Heart left ventricle (tissue), 13 donors: ENCODE measurements around the gene HELZ.

Source experiments
- POLR2A ChIP-seq, 2 donors: fragments of 450-650 bp; IDR thresholded peaks; one replicate each; pipeline ENCODE4 v1.6.1; 2017; ENCODE audit warnings: antibody characterized with exemption in 2 of 2, mild to moderate bottlenecking in 2 of 2, moderate library complexity in 2 of 2
- TF ChIP-seq, protein P1 (sequence below), 12 donors: fragments of 200-600 bp; sonication (generic) in 4 of 12; IDR thresholded peaks; one replicate each; pipeline versions ENCODE4 v1.5.0 to v1.8.0; 2018 to 2022; ENCODE audit warnings: antibody characterized with exemption in 12 of 12, mild to moderate bottlenecking in 5 of 12
- donor health status: ischemic (EF 13 %, LVEDD 7.1; RV severe dilation, severe dysfunction).
- donor health status: DM: no; HTN: yes; CAD: no.
- donor health status: DM: no; HTN: no; CAD: no.
- donor health status: ischemic (EF 25% LVEDD 6.9; RV normal size, moderate dysfunction).
- donor health status: ischemic (EF 25% LVEDD 5.7; RV mildly dilated, moderate dysfunction).
- donor health status: ischemic (EF 35%, LVEDD 5.7; RV mildly dilated, moderate dysfunction).
- donor health status: nonischemic (EF 11% LVEDD 7.7; RV severe dilation, severe dysfunction).
- donor health status: DM: yes; HTN: yes; CAD: no.
- donor health status: PGD.
- donor health status: ischemic (EF 29% LVEDD 5.4; RV normal size, mild dysfunction).
- donor health status: nonischemic (EF 23%, LVEDD 6.1; RV moderate dilation, normal function).

DNA sequence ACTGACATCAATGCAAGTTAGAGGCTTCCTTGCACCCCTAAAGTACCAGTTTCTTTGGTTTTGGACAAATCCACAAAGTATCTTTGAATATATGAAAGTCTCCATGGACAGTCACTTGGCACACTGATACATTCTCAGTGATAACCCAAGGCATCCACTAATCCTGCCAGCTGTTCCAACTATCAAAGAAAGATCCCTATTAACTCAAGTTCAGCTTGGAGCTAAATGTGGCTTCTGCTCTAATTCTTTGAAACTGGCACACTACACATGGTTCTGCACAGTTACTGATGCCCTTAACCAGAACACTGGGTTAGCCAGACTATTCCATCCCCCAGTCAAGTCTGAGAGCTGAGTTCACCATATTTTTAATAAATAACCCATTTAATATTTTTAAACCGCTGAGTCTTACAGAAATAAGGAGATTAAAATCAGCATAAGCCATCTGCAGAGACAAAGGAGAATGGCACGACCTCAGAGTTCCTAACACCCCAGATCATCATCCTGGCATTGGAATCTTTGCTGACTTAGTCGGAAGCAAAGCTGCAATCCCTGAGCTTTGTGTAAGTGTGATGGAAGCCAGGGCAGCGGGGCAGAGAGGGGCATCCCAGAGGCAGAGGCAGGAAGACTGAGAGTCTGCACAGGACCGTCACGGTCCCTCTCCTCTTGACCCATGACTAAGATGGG lies 194.4 kb downstream of the HELZ start:
- TF ChIP-seq, protein P1, sequence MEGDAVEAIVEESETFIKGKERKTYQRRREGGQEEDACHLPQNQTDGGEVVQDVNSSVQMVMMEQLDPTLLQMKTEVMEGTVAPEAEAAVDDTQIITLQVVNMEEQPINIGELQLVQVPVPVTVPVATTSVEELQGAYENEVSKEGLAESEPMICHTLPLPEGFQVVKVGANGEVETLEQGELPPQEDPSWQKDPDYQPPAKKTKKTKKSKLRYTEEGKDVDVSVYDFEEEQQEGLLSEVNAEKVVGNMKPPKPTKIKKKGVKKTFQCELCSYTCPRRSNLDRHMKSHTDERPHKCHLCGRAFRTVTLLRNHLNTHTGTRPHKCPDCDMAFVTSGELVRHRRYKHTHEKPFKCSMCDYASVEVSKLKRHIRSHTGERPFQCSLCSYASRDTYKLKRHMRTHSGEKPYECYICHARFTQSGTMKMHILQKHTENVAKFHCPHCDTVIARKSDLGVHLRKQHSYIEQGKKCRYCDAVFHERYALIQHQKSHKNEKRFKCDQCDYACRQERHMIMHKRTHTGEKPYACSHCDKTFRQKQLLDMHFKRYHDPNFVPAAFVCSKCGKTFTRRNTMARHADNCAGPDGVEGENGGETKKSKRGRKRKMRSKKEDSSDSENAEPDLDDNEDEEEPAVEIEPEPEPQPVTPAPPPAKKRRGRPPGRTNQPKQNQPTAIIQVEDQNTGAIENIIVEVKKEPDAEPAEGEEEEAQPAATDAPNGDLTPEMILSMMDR (IDR thresholded peaks at IDR 0.05): no peak
- no peak for TF ChIP-seq POLR2A (IDR thresholded peaks at IDR 0.05)
